ENCODE measurements around the gene PSMG4.
A peak's percentile ranks its signal among the peaks of the same experiment; 100 is the strongest.

PSMG4 gene

GRCh38 chr6:3291987-3292386 lies 33.2 kb downstream of the PSMG4 start:
- DNase-seq, result no peak

GRCh38 chr6:3292431-3293197 lies 33.9 kb downstream of the PSMG4 start:
- no peak for DNase-seq

GRCh38 chr6:3293271-3294155 lies 34.8 kb downstream of the PSMG4 start:
- no peak for DNase-seq

GRCh38 chr6:3294396-3294795 lies 35.6 kb downstream of the PSMG4 start:
- DNase-seq, result no peak

GRCh38 chr6:3294921-3295871 lies 36.4 kb downstream of the PSMG4 start:
- DNase-seq, result peak; percentile 56

GRCh38 chr6:3296078-3296477 lies 37.3 kb downstream of the PSMG4 start:
- no peak for DNase-seq

- no peak for DNase-seq
These were observed 37.8 kb downstream of the PSMG4 start for GRCh38 chr6:3296537-3296936.

GRCh38 chr6:3297006-3297405 lies 38.3 kb downstream of the PSMG4 start:
- no peak for DNase-seq

GRCh38 chr6:3297909-3298308 lies 39.2 kb downstream of the PSMG4 start:
- no peak for DNase-seq

GRCh38 chr6:3299221-3299620 lies 40.5 kb downstream of the PSMG4 start:
- no peak for DNase-seq

GRCh38 chr6:3301506-3301905 lies 42.8 kb downstream of the PSMG4 start:
- DNase-seq, result no peak

- no peak for DNase-seq
These were observed 45.2 kb downstream of the PSMG4 start for GRCh38 chr6:3303795-3304411.

- no peak for DNase-seq
These were observed 45.9 kb downstream of the PSMG4 start for GRCh38 chr6:3304500-3305215.

- DNase-seq, result no peak
These were observed 46.4 kb downstream of the PSMG4 start for GRCh38 chr6:3305216-3305565.

GRCh38 chr6:3305831-3306230 lies 47.1 kb downstream of the PSMG4 start:
- DNase-seq, result no peak

GRCh38 chr6:3306848-3307247 lies 48.1 kb downstream of the PSMG4 start:
- no peak for DNase-seq

GRCh38 chr6:3307436-3307835 lies 48.7 kb downstream of the PSMG4 start:
- no peak for DNase-seq

- no peak for DNase-seq
These were observed 49.4 kb downstream of the PSMG4 start for GRCh38 chr6:3308106-3308505.

- peak; percentile 94 for DNase-seq
These were observed 50.8 kb downstream of the PSMG4 start for GRCh38 chr6:3309391-3310050.

GRCh38 chr6:3310051-3310448 lies 51.3 kb downstream of the PSMG4 start:
- no peak for DNase-seq

- DNase-seq, result no peak
These were observed 52.0 kb downstream of the PSMG4 start for GRCh38 chr6:3310703-3311102.
